ENCODE data around the gene ACOT11. TPM values are rescaled to one million over a fixed set of nuclear protein-coding genes. Genes with fewer than 3 reads are reported as not detected.
A peak's percentile ranks its signal among the peaks of the same experiment; 100 is the strongest.

Gene ACOT11
- total and polyA plus RNA-seq, 12 donors: 25.8 to 77.2 (median 54.7) TPM

- DNase-seq: no peak
- intact Hi-C loops (cut with DNase I): no loop called here
Observed at GRCh38 chr1:54640863-54641836, 93.1 kb downstream of the ACOT11 start, which contains the start of gene MROH7. MROH7 (plus strand) TSS chr1:54641786; CDS start chr1:54652927, 11,141 bp downstream.

GRCh38 chr1:54643736-54644135 is 95.7 kb downstream of the ACOT11 start:
- TF ChIP-seq CTCF (IDR thresholded peaks at IDR 0.05): no peak
- Histone ChIP-seq H3K36me3 (no peaks in the 10 kb centered on the region), H3K4me1 (peaks cover 0 to 17% (median 0%) of the 10 kb centered on the region in 9 donors), H3K9me3 (peaks cover 0 to 26% (median 13%) of the 10 kb centered on the region in 11 donors), H3K27me3 (no peaks in the 10 kb centered on the region), H3K27ac (no peak overlapping the region), H3K4me3 (no peak overlapping the region)
- ATAC-seq: no peak
- no peak for DNase-seq
- intact Hi-C loops (cut with DNase I): no loop called here

More at GRCh38 chr1:54640863-54641836, 93.1 kb downstream of the ACOT11 start, which contains the start of gene MROH7:
- Histone ChIP-seq H3K4me3 (no peak within 1 kb of the TSS), H3K27me3 (no peaks in the 10 kb centered on the region), H3K9me3 (peaks cover 0 to 26% (median 13%) of the 10 kb centered on the region in 11 donors), H3K4me1 (peaks cover 0 to 10% (median 0%) of the 10 kb centered on the region in 9 donors), H3K27ac (no peak within 1 kb of the TSS), H3K36me3 (peaks cover 0 to under 1% (median 0%) of the 10 kb centered on the region in 9 donors)
- ATAC-seq: no peak
- no peak for TF ChIP-seq CTCF (IDR thresholded peaks at IDR 0.05)
- WGBS, 2 donors: 67 to 78% methylated on average over 8 of the region's 8 CpGs

- TF ChIP-seq CTCF (IDR thresholded peaks at IDR 0.05): no peak
- no peaks in the 10 kb centered on the region for H3K36me3 ChIP-seq
- H3K4me1 ChIP-seq: peaks cover 0 to 25% (median 0%) of the 10 kb centered on the region in 9 donors
- H3K27ac ChIP-seq: peak overlapping the region; percentile 33 to 90 (median 82)
- ATAC-seq (peak; percentile 75 to 94 (median 89)), DNase-seq (peak; percentile 41 to 59)
- intact Hi-C loops (cut with DNase I): loop anchor here in 1 of 10 donors (5.0 kb wide), 1 partner anchor 99 kb away; the partner anchor contains the start of gene ACOT11
- H3K9me3 ChIP-seq: peaks cover 0 to 26% (median 13%) of the 10 kb centered on the region in 11 donors
- WGBS, 2 donors: 39 to 49% methylated on average over 7 of the region's 7 CpGs
- no peaks in the 10 kb centered on the region for H3K27me3 ChIP-seq
- H3K4me3 ChIP-seq: no peak overlapping the region
Observed at GRCh38 chr1:54645806-54646676, 98.0 kb downstream of the ACOT11 start.

All from heart right ventricle (tissue), 16 donors.